ENCODE data around the gene CDH22.

The CDH22 gene

GRCh38 chr20:46304361-46304760 lies 3.9 kb downstream of the CDH22 start:
- no peak for TF ChIP-seq CTCF (conservative IDR thresholded peaks at IDR 0.05)
- H3K27ac ChIP-seq, result no peak overlapping the region

- no peak overlapping the region for H3K27ac ChIP-seq
- no peak for TF ChIP-seq CTCF (conservative IDR thresholded peaks at IDR 0.05)
Observed at GRCh38 chr20:46303176-46303956, 4.9 kb downstream of the CDH22 start.

- no peak overlapping the region for H3K27ac ChIP-seq
- no peak for TF ChIP-seq CTCF (conservative IDR thresholded peaks at IDR 0.05)
Observed at GRCh38 chr20:46302106-46302505, 6.2 kb downstream of the CDH22 start.

- H3K27ac ChIP-seq, result no peak overlapping the region
Observed at GRCh38 chr20:46300281-46300680, 8.0 kb downstream of the CDH22 start.

GRCh38 chr20:46299078-46299477 lies 9.2 kb downstream of the CDH22 start:
- no peak overlapping the region for H3K27ac ChIP-seq
- no peak for TF ChIP-seq CTCF (conservative IDR thresholded peaks at IDR 0.05)

More at GRCh38 chr20:46300281-46300680, 8.0 kb downstream of the CDH22 start:
- no peak for TF ChIP-seq CTCF (conservative IDR thresholded peaks at IDR 0.05)

- TF ChIP-seq CTCF (conservative IDR thresholded peaks at IDR 0.05), result no peak
- no peak overlapping the region for H3K27ac ChIP-seq
Observed at GRCh38 chr20:46298374-46298773, 9.9 kb downstream of the CDH22 start.

- no peak overlapping the region for H3K27ac ChIP-seq
- no peak for TF ChIP-seq CTCF (conservative IDR thresholded peaks at IDR 0.05)
Observed at GRCh38 chr20:46296526-46297250, 11.6 kb downstream of the CDH22 start.

All from VCaP (cell line).